ENCODE data around the gene BMPER. TPM values are rescaled to one million over a fixed set of nuclear protein-coding genes. Genes with fewer than 3 reads are reported as not detected.

BMPER gene
- total and polyA plus RNA-seq, 2 of the 8 experiments (the other 6 are each of a cell fraction or from before 2014, with no cell fraction given): 0.33 to 0.69 TPM

GRCh38 chr7:33906697-33907096 is 1.4 kb downstream of the BMPER start:
- FAIRE-seq: no peak
- Histone ChIP-seq H2BK5ac (ENCODE audit: low read depth, low read length) (no peak overlapping the region), H4K20me1 (replicated peaks in 1 of 2; ENCODE audit: control insufficient read depth in 1 of 2, insufficient read depth in 2 of 2, low read length in 2 of 2) (peaks cover 0 to 6% of the 10 kb centered on the region in 2 experiments), H4K8ac (ENCODE audit: extremely low read depth, insufficient read depth, low read length) (no peak overlapping the region), H4K5ac (ENCODE audit: insufficient read length, low read depth, low read length) (no peak overlapping the region), H3K14ac (ENCODE audit: insufficient read length) (no peak overlapping the region), H3K27me3 (replicated peaks in 1 of 4; ENCODE audit: control insufficient read depth in 3 of 4, extremely low read depth in 1 of 4, insufficient read depth in 3 of 4, low read length in 3 of 4) (peaks cover 5 to 41% (median 23%) of the 10 kb centered on the region in 4 experiments), H3K4me3 (ENCODE audit: extremely low read depth in 1 of 4, insufficient read depth in 2 of 4, low read depth in 3 of 4, low read length in 4 of 4) (no peak overlapping the region), H2AFZ (ENCODE audit: low read length) (no peak overlapping the region), H3K9me3 (ENCODE audit: insufficient read depth in 2 of 2, low read depth in 1 of 2, low read length in 1 of 2) (no peaks in the 10 kb centered on the region), H3K4me2 (ENCODE audit: insufficient read depth in 1 of 2, low read depth in 2 of 2, low read length in 2 of 2) (no peak overlapping the region), H4K91ac (replicated peaks; ENCODE audit: insufficient read length, low read length) (no peak overlapping the region), H3K23ac (ENCODE audit: insufficient read length) (no peak overlapping the region), H3K4me1 (replicated peaks in 1 of 4; ENCODE audit: control insufficient read depth in 3 of 4, insufficient read depth in 4 of 4, low read length in 3 of 4) (peaks cover 4 to 18% (median 7%) of the 10 kb centered on the region in 4 experiments; a peak in 6 of 7 replicates), H2BK20ac (ENCODE audit: low read length) (no peak overlapping the region), H2BK12ac (ENCODE audit: low read depth, low read length) (no peak overlapping the region), H2AK5ac (ENCODE audit: low read depth, low read length) (no peak overlapping the region), H3K9ac (replicated peaks in 1 of 4; ENCODE audit: extremely low read depth in 1 of 4, low read depth in 3 of 4, low read length in 3 of 4) (no peak overlapping the region), H3K23me2 (ENCODE audit: low read depth, low read length) (peaks cover 16% of the 10 kb centered on the region), H3K56ac (replicated peaks; ENCODE audit: insufficient read length, low read depth, low read length) (no peak overlapping the region), H3K18ac (ENCODE audit: extremely low read depth, low read length) (no peak overlapping the region), H3K79me2 (ENCODE audit: control insufficient read depth in 1 of 2, insufficient read depth in 2 of 2, low read length in 2 of 2) (no peaks in the 10 kb centered on the region), H2BK120ac (replicated peaks; ENCODE audit: low read depth, low read length) (no peak overlapping the region), H3K36me3 (ENCODE audit: control insufficient read depth in 2 of 4, insufficient read depth in 4 of 4, low read length in 3 of 4) (no peaks in the 10 kb centered on the region), H3K4ac (replicated peaks; ENCODE audit: insufficient read length, low read depth, low read length) (no peak overlapping the region), H3K79me1 (ENCODE audit: low read depth, low read length) (no peaks in the 10 kb centered on the region), H2BK15ac (ENCODE audit: low read length) (no peak overlapping the region), H3K27ac (ENCODE audit: low read depth, low read length) (no peak overlapping the region)
- CTCF ChIA-PET (ENCODE audit: partially characterized antibody): interaction anchor here (1.6 to 3.4 kb wide), 3 partner anchors 11 to 26 kb away, joined by 3 to 13 read pairs (median 10); no protein-coding TSS in a partner anchor
- POLR2A ChIA-PET (ENCODE audit: partially characterized antibody): no interaction called here
- DNase-seq (ENCODE audit: low read depth in 1 of 2, low spot score in 2 of 2): no peak
- TF ChIP-seq HDAC2 (IDR thresholded peaks at IDR 0.05; ENCODE audit: borderline replicate concordance in 1 of 2, low read depth in 2 of 2, low read length in 2 of 2): no peak
- TF ChIP-seq CREB1 (IDR thresholded peaks at IDR 0.05): no peak
- TF ChIP-seq KDM5A (IDR thresholded peaks at IDR 0.05; ENCODE audit: low read length): no peak
- TF ChIP-seq PHF8 (conservative IDR thresholded peaks at IDR 0.05; ENCODE audit: low read depth, low read length): no peak
- no peak for TF ChIP-seq BRCA1 (IDR thresholded peaks at IDR 0.05; ENCODE audit: low read depth, low read length)
- TF ChIP-seq ZNF274 (IDR thresholded peaks at IDR 0.05; ENCODE audit: borderline replicate concordance, extremely low read depth, low read length): no peak
- TF ChIP-seq MAX (IDR thresholded peaks at IDR 0.05): no peak
- no peak for TF ChIP-seq RBBP5 (IDR thresholded peaks at IDR 0.05; ENCODE audit: borderline replicate concordance, low read depth, low read length)
- TF ChIP-seq TAF1 (IDR thresholded peaks at IDR 0.05; ENCODE audit: low read depth, low read length): no peak

All from H1 (cell line).